GM19467 (cell line): ENCODE results near the gene MCF2L.

Experiments
- ATAC-seq: cut with Tn5 transposase; IDR thresholded peaks from one replicate; pipeline ENCODE4 v1.9.1; 2021; ENCODE audit warnings: mild to moderate bottlenecking, moderate library complexity; ENCODE audit not compliant: unreplicated experiment

The MCF2L gene

GRCh38 chr13:112995395-112996191 lies 26.6 kb downstream of the MCF2L start:
- ATAC-seq: no peak

- ATAC-seq: no peak
Observed at GRCh38 chr13:112996671-112997091, 27.7 kb downstream of the MCF2L start.

GRCh38 chr13:112997188-112998130 lies 28.4 kb downstream of the MCF2L start:
- no peak for ATAC-seq

- no peak for ATAC-seq
Observed at GRCh38 chr13:112998521-112999280, 29.7 kb downstream of the MCF2L start.

GRCh38 chr13:112999414-113000177 lies 30.6 kb downstream of the MCF2L start:
- ATAC-seq: no peak

GRCh38 chr13:113000575-113000974 lies 31.6 kb downstream of the MCF2L start:
- no peak for ATAC-seq

- no peak for ATAC-seq
Observed at GRCh38 chr13:113001241-113002140, 32.5 kb downstream of the MCF2L start.

- ATAC-seq: no peak
Observed at GRCh38 chr13:113002206-113002912, 33.3 kb downstream of the MCF2L start.

- no peak for ATAC-seq
Observed at GRCh38 chr13:113002913-113003290, 33.9 kb downstream of the MCF2L start.

- ATAC-seq: no peak
Observed at GRCh38 chr13:113004126-113004525, 35.1 kb downstream of the MCF2L start.

GRCh38 chr13:113005076-113005865 lies 36.3 kb downstream of the MCF2L start:
- ATAC-seq: no peak

GRCh38 chr13:113005997-113006396 lies 37.0 kb downstream of the MCF2L start:
- ATAC-seq: no peak

GRCh38 chr13:113006660-113007059 lies 37.6 kb downstream of the MCF2L start:
- ATAC-seq: no peak

- no peak for ATAC-seq
Observed at GRCh38 chr13:113008851-113009250, 39.8 kb downstream of the MCF2L start.

- ATAC-seq: no peak
Observed at GRCh38 chr13:113009743-113010509, 40.9 kb downstream of the MCF2L start.

- ATAC-seq: no peak
Observed at GRCh38 chr13:113010510-113010865, 41.5 kb downstream of the MCF2L start.

- ATAC-seq: no peak
Observed at GRCh38 chr13:113013303-113013702, 44.3 kb downstream of the MCF2L start.
